ENCODE results near the gene WDR6. TPM values are rescaled to one million over a fixed set of nuclear protein-coding genes. Genes with fewer than 3 reads are reported as not detected.
A peak's percentile ranks its signal among the peaks of the same experiment; 100 is the strongest.

Gene WDR6
- total and polyA plus RNA-seq, 9 of the 15 experiments (the other 6 are each of a cell fraction or from before 2014, with no cell fraction given): 8.9 to 90.6 (median 44.7) TPM

GRCh38 chr3:49007771-49008528, 759 bp downstream of the WDR6 start (continued):
- TF ChIP-seq BRF1 (IDR thresholded peaks at IDR 0.05; ENCODE audit: borderline replicate concordance, extremely low read depth, insufficient read length): no peak
- no peak for TF ChIP-seq FOXJ3 (CRISPR knock-in tag; IDR thresholded peaks at IDR 0.05)
- TF ChIP-seq TAF15 (IDR thresholded peaks at IDR 0.05; ENCODE audit: low read depth, low read length): no peak
- peak in 1 of 2 experiments; percentile 85; a peak in 3 of 4 replicates for TF ChIP-seq MAZ (CRISPR knock-in tag; conservative IDR thresholded peaks at IDR 0.05 in 1 of 2, IDR thresholded peaks at IDR 0.05 in 1 of 2)
- no peak for TF ChIP-seq NEUROD1 (IDR thresholded peaks at IDR 0.05; ENCODE audit: borderline replicate concordance, low read depth, low read length, partially characterized antibody)
- no peak for TF ChIP-seq TFE3 (CRISPR knock-in tag; IDR thresholded peaks at IDR 0.05)
- no peak for TF ChIP-seq ZNF668 (CRISPR knock-in tag; IDR thresholded peaks at IDR 0.05)
- TF ChIP-seq ZNF77 (CRISPR knock-in tag; IDR thresholded peaks at IDR 0.05): no peak
- no peak for TF ChIP-seq CTCF (IDR thresholded peaks at IDR 0.05 in 2 of 3, conservative IDR thresholded peaks at IDR 0.05 in 1 of 3; ENCODE audit: insufficient read depth in 2 of 3, low read depth in 1 of 3, low read length in 3 of 3)
- TF ChIP-seq HDGF (IDR thresholded peaks at IDR 0.05): no peak
- no peak for TF ChIP-seq E4F1 (CRISPR knock-in tag; IDR thresholded peaks at IDR 0.05; ENCODE audit: borderline replicate concordance)
- no peak for TF ChIP-seq ZNF165 (CRISPR knock-in tag; IDR thresholded peaks at IDR 0.05; ENCODE audit: borderline replicate concordance)
- TF ChIP-seq ZNF3 (CRISPR knock-in tag; IDR thresholded peaks at IDR 0.05): no peak
- TF ChIP-seq CHD4 (IDR thresholded peaks at IDR 0.05; ENCODE audit: insufficient read depth, insufficient replicate concordance, low read depth, low read length, poor library complexity, severe bottlenecking): no peak
- TF ChIP-seq CREB3L1 (IDR thresholded peaks at IDR 0.05; ENCODE audit: borderline replicate concordance, low read depth): no peak
- no peak for TF ChIP-seq FOXK1 (CRISPR knock-in tag; IDR thresholded peaks at IDR 0.05; ENCODE audit: borderline replicate concordance)
- no peak for TF ChIP-seq ZNF143 (CRISPR knock-in tag; IDR thresholded peaks at IDR 0.05)
- no peak for TF ChIP-seq SMARCB1 (IDR thresholded peaks at IDR 0.05; ENCODE audit: insufficient read length, low read depth)
